Fibroblast of lung (primary cell): ENCODE results near the gene CYP19A1.
"Not testable (repeated sequence)": the region's sequence is repeated elsewhere in the genome, so short reads cannot be mapped to it uniquely, and the experiment has no call there.

ENCODE experiments used
- CTCF ChIP-seq, 2 donors: IDR thresholded peaks in 1 of 2; conservative IDR thresholded peaks in 1 of 2; 1 replicate in 1 of 2; 2 replicates in 1 of 2; pipeline ENCODE4 v1.5.1; 2011 to 2012; ENCODE audit warnings: low read length in 2 of 2, control low read depth in 1 of 2, inconsistent platforms in 1 of 2, low read depth in 1 of 2, mild to moderate bottlenecking in 1 of 2
- EZH2 ChIP-seq: IDR thresholded peaks from 2 replicates; pipeline ENCODE4 v1.5.1; 2012; ENCODE audit warnings: low read length, control low read depth, mild to moderate bottlenecking; ENCODE audit errors: missing control alignments

- not testable (repeated sequence) for TF ChIP-seq EZH2; CTCF (conservative IDR thresholded peaks at IDR 0.05 in 1 of 2, IDR thresholded peaks at IDR 0.05 in 1 of 2; ENCODE audit: low read depth in 1 of 2, low read length in 2 of 2)
Measured at GRCh38 chr15:51261113-51261512, 77.3 kb downstream of the CYP19A1 start.
